DND-41 (cell line): Measurements from ENCODE around the gene NCOA4.
A peak's percentile ranks its signal among the peaks of the same experiment; 100 is the strongest.

ENCODE experiments used
- ATAC-seq: fragments of 200-7000 bp; cut with Tn5 transposase; 3 replicates; pipeline ENCODE4 v1.9.1; 2021; ENCODE audit warnings: low read depth; ENCODE audit not compliant: insufficient read depth
- DNase-seq: peaks from one replicate; pipeline ENCODE4 v3.0.0-alpha.2; 2020
- H2AFZ ChIP-seq: 2 replicates; pipeline ENCODE4 v1.6.0; 2012; ENCODE audit warnings: low read depth, low read length
- H3K27ac ChIP-seq: 2 replicates; pipeline ENCODE4 v1.5.1; 2012; ENCODE audit warnings: low read length, inconsistent platforms
- H3K27me3 ChIP-seq: fragments of 200-600 bp; sonication (generic); 2 replicates; pipeline ENCODE4 v1.6.0; 2012; ENCODE audit warnings: low read length, mild to moderate bottlenecking, inconsistent platforms; ENCODE audit not compliant: insufficient read depth, poor library complexity
- H3K36me3 ChIP-seq: 2 replicates; pipeline ENCODE4 v1.5.1; 2012; ENCODE audit warnings: low read length, inconsistent platforms; ENCODE audit not compliant: insufficient read depth
- H3K4me1 ChIP-seq: 2 replicates; pipeline ENCODE4 v1.5.1; 2012; ENCODE audit warnings: mild to moderate bottlenecking, low read length; ENCODE audit not compliant: insufficient read depth
- H3K4me2 ChIP-seq: 2 replicates; pipeline ENCODE4 v1.6.0; 2012; ENCODE audit warnings: mild to moderate bottlenecking, moderate library complexity, low read length, inconsistent platforms; ENCODE audit not compliant: insufficient read depth
- H3K4me3 ChIP-seq, 2 experiments: fragments of 200-600 bp in 1 of 2; shearing (Covaris generic) in 1 of 2; 2 replicates each; pipeline ENCODE4 v1.5.1; 2012 to 2016; ENCODE audit warnings: inconsistent platforms in 2 of 2, low read length in 2 of 2, mild to moderate bottlenecking in 2 of 2, low read depth in 1 of 2, moderate library complexity in 1 of 2
- H3K79me2 ChIP-seq: 2 replicates; pipeline ENCODE4 v1.6.0; 2012; ENCODE audit warnings: low read length, inconsistent platforms; ENCODE audit not compliant: insufficient read depth
- H3K9ac ChIP-seq: 2 replicates; pipeline ENCODE4 v1.6.0; 2012; ENCODE audit warnings: low read depth, mild to moderate bottlenecking, inconsistent platforms, low read length, moderate library complexity
- H3K9me3 ChIP-seq: 2 replicates; pipeline ENCODE4 v1.5.1; 2012; ENCODE audit warnings: low read length, moderate library complexity, mild to moderate bottlenecking, inconsistent platforms; ENCODE audit not compliant: insufficient read depth, severe bottlenecking
- H4K20me1 ChIP-seq: 2 replicates; pipeline ENCODE4 v1.6.0; 2012; ENCODE audit warnings: low read length; ENCODE audit not compliant: insufficient read depth
- EZH2 ChIP-seq: IDR thresholded peaks from 3 replicates; pipeline ENCODE4 v1.6.1; 2012; ENCODE audit warnings: borderline replicate concordance, low read depth, mild to moderate bottlenecking, moderate library complexity, low read length, inconsistent platforms; ENCODE audit not compliant: severe bottlenecking
- TF ChIP-seq, protein P1 (sequence below): IDR thresholded peaks from 2 replicates; pipeline ENCODE4 v1.5.1; 2012; ENCODE audit warnings: borderline replicate concordance, low read length, moderate library complexity, mild to moderate bottlenecking; ENCODE audit not compliant: poor library complexity, severe bottlenecking; ENCODE audit errors: extremely low read depth

NCOA4 gene

DNA sequence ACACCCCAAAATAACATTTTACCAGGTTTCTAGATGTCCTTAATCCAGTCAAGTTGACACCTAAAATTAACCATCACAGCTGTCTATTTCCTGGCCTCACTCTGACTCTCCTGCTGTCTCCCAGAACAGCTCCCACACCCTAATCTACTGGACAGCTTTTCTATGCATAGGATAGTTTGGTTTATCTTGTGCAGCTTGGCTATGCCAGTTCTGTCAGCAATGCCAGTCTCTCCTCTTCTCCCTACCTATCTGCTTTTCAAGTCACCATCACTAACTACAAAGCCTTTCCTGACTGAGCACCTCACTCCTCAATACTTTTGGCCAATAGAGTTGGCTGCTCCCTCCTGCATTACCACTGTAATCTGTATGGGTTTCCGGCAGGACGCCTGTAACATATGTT is 5.0 kb downstream of the NCOA4 start:
- Histone ChIP-seq H2AFZ (no peak overlapping the region), H4K20me1 (peaks cover 79% of the 10 kb centered on the region), H3K79me2 (peaks cover 100% of the 10 kb centered on the region), H3K27ac (no peak overlapping the region), H3K9me3 (no peaks in the 10 kb centered on the region), H3K27me3 (no peaks in the 10 kb centered on the region), H3K4me3 (no peak overlapping the region), H3K4me2 (peak overlapping the region; percentile 34; the same call in 1 of the 2 replicates), H3K36me3 (peaks cover 11% of the 10 kb centered on the region), H3K9ac (no peak overlapping the region), H3K4me1 (peaks cover 71% of the 10 kb centered on the region)
- TF ChIP-seq, protein P1, sequence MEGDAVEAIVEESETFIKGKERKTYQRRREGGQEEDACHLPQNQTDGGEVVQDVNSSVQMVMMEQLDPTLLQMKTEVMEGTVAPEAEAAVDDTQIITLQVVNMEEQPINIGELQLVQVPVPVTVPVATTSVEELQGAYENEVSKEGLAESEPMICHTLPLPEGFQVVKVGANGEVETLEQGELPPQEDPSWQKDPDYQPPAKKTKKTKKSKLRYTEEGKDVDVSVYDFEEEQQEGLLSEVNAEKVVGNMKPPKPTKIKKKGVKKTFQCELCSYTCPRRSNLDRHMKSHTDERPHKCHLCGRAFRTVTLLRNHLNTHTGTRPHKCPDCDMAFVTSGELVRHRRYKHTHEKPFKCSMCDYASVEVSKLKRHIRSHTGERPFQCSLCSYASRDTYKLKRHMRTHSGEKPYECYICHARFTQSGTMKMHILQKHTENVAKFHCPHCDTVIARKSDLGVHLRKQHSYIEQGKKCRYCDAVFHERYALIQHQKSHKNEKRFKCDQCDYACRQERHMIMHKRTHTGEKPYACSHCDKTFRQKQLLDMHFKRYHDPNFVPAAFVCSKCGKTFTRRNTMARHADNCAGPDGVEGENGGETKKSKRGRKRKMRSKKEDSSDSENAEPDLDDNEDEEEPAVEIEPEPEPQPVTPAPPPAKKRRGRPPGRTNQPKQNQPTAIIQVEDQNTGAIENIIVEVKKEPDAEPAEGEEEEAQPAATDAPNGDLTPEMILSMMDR = no peak
- no peak for TF ChIP-seq EZH2
- ATAC-seq (no peak), DNase-seq (no peak)

DNA sequence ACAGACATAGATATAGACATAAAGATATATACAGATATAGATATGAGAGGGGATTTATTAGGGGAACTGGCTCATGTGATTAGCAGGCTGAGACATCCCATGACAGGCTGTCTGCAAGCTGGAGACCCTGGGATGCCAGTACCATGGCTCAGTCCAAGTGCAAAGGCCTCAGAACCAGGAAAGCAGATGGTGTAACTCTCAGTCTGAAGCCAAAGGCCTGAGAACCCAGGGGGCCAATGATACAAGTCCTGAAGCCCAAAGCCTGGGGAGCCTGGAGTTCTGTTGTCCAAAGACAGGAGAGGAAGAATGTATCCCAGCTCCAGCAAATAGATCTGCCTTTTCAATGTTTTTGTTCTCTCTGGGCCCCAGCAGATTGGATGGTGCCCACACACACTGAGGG is 5.5 kb downstream of the NCOA4 start:
- no peak overlapping the region for H3K4me3 ChIP-seq
- no peak overlapping the region for H2AFZ ChIP-seq
- DNase-seq = no peak
- H3K9ac ChIP-seq = no peak overlapping the region
- ATAC-seq = no peak
- no peak overlapping the region for H3K27ac ChIP-seq
- peaks cover 100% of the 10 kb centered on the region for H3K79me2 ChIP-seq
- peaks cover 82% of the 10 kb centered on the region for H4K20me1 ChIP-seq
- peaks cover 11% of the 10 kb centered on the region for H3K36me3 ChIP-seq
- peaks cover 71% of the 10 kb centered on the region for H3K4me1 ChIP-seq
- peak overlapping the region; percentile 34; the same call in 1 of the 2 replicates for H3K4me2 ChIP-seq
- no peaks in the 10 kb centered on the region for H3K9me3 ChIP-seq
- H3K27me3 ChIP-seq = no peaks in the 10 kb centered on the region
- TF ChIP-seq, protein P1 = no peak
- no peak for TF ChIP-seq EZH2

DNA sequence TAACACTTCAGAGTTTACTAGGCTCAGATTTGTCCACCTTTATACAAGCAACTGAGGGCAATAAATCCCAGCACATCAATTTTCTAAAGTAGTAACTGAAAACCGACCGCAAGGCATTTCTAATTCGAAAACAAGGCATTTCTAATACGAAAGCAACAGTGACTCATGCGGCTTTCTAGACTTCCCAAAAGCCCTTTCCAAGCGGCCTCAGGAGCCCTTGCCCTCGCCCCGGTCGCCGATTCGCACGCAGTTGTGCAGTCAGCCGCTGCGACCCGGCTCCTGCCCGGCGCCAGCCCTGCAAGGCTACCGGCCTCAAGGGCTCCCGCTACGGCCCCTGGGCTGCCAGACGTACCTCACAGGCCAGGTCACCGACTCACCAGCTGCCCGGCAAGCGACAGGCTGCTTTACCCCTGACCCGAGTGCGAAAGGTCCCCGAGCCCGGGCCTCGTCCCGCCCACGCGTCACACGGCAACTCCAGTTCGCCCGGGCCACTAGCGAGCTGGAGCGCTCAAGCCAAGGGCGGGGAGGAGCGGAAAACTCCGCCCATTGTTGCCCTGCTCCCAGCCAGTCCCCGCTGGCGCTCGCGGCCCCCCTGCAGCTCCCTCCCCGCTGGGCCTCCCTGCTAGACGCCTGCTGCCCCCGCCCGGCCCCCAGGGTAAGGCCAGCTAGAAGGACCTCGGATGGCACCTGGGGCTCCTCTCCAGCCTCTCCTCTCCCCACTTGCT is 7.3 kb downstream of the NCOA4 start:
- H3K9me3 ChIP-seq = no peaks in the 10 kb centered on the region
- H3K27ac ChIP-seq = peak overlapping the region; percentile 60
- peaks cover 11% of the 10 kb centered on the region for H3K36me3 ChIP-seq
- peaks cover 100% of the 10 kb centered on the region for H3K79me2 ChIP-seq
- H3K9ac ChIP-seq = peak overlapping the region; percentile 60
- TF ChIP-seq EZH2 = no peak
- TF ChIP-seq, protein P1 = peak; percentile 47
- H3K4me3 ChIP-seq = peak overlapping the region; percentile 31 to 72; a peak in 3 of 4 replicates
- peaks cover 90% of the 10 kb centered on the region for H4K20me1 ChIP-seq
- ATAC-seq = peak; percentile 100
- peak overlapping the region; percentile 89 for H3K4me2 ChIP-seq
- H3K4me1 ChIP-seq = peaks cover 57% of the 10 kb centered on the region
- H3K27me3 ChIP-seq = no peaks in the 10 kb centered on the region
- DNase-seq = peak; percentile 85
- H2AFZ ChIP-seq = peak overlapping the region; percentile 65
